ENCODE results near the gene PARP16. TPM values are rescaled to one million over a fixed set of nuclear protein-coding genes. Genes with fewer than 3 reads are reported as not detected.

The PARP16 gene
- total and polyA plus RNA-seq, 2 experiments from 2014 or later = 9.3 to 19.7 TPM

DNA sequence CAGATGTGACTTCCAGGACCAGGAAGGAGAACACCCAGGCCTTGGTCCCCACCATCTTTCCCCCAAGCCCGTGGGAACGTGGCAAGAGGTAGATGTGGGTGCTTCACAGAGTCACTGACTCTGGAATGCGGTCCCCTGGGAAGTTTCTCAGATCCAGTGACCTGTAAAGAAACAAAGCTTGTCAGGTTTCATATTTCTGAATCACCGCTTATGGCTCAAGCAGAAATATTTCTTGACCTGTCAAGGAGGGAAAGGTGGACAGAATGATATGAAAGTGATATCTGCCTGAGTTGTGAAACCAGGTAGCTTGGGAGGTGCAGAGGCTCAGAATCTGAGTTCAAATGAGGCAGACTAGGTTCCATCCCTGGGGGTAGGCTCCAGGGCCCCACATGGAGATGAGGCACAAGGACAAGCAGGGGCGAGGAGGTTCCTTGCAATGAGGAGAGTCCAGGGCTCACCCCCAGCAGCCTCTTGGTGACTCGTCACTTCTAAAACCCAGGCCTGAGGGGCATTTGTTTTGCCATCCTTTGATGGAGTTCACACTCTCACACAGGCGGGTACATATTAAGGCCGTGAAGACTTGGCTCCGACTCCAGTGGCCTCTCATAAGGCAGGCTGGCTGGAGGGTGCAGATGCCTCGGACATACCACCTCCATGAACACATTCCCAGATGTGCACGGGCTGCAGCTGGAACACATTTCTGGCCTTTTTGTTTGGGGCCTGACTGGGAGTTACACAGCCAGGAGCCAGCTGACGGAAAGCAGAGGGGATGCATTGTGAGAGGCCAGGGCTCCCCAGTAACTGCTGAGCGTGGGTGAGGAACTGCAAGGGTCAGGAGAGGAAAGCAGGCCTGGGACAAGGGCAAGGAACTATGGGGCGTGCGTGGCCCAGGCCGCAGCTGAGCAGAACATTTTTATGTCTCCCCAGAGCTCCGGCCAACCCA, 76.7 kb downstream of the PARP16 start:
- 69% methylated on average over 17 of the region's 17 CpGs for WGBS (ENCODE audit: low lambda C conversion rate, missing lambda C conversion rate)
- DNase-seq (ENCODE audit: low spot score) = no peak
- H3K4me1 ChIP-seq (ENCODE audit: insufficient read depth) = peaks cover 33% of the 10 kb centered on the region

DNA sequence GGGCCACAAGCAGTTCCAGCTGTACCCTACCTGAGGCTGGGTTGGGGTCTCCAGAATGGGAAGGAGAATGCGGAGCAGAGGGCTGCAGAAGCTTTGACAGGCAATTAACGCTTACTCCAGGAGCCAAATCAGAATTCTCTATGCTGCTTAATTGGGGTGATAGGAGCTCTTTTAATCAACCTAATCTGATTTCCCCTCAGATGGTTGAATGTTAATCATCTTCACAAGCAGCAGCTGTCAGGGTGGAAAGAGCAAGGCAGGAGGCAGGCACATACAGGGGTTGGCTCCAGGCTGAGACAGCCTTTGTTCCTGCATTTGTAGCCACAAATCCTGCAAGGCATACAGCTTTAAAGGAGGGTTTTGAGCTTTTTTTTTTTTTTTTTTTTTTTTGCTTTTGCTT, 78.0 kb downstream of the PARP16 start:
- peaks cover 33% of the 10 kb centered on the region for H3K4me1 ChIP-seq (ENCODE audit: insufficient read depth)
- H2AFZ ChIP-seq = no peak overlapping the region
- no peaks in the 10 kb centered on the region for H4K20me1 ChIP-seq (ENCODE audit: insufficient read depth, poor library complexity, severe bottlenecking)
- no peaks in the 10 kb centered on the region for H3K27me3 ChIP-seq
- H3K9me2 ChIP-seq (replicated peaks; ENCODE audit: insufficient read depth) = no peaks in the 10 kb centered on the region
- 95% methylated on average over 2 of the region's 2 CpGs for WGBS (ENCODE audit: low lambda C conversion rate, missing lambda C conversion rate)
- H3K27ac ChIP-seq = no peak overlapping the region
- no peaks in the 10 kb centered on the region for H3K9me3 ChIP-seq (ENCODE audit: low read depth)
- no peaks in the 10 kb centered on the region for H3K36me3 ChIP-seq (replicated peaks; ENCODE audit: insufficient read depth, low read depth)
- H3K4me3 ChIP-seq = no peak overlapping the region
- no peaks in the 10 kb centered on the region for H3K79me2 ChIP-seq
- H3K4me2 ChIP-seq = no peak overlapping the region
- no peak for DNase-seq (ENCODE audit: low spot score)
- no peak for TF ChIP-seq EZH2 (IDR thresholded peaks at IDR 0.05; ENCODE audit: borderline replicate concordance)
- TF ChIP-seq, protein P1, sequence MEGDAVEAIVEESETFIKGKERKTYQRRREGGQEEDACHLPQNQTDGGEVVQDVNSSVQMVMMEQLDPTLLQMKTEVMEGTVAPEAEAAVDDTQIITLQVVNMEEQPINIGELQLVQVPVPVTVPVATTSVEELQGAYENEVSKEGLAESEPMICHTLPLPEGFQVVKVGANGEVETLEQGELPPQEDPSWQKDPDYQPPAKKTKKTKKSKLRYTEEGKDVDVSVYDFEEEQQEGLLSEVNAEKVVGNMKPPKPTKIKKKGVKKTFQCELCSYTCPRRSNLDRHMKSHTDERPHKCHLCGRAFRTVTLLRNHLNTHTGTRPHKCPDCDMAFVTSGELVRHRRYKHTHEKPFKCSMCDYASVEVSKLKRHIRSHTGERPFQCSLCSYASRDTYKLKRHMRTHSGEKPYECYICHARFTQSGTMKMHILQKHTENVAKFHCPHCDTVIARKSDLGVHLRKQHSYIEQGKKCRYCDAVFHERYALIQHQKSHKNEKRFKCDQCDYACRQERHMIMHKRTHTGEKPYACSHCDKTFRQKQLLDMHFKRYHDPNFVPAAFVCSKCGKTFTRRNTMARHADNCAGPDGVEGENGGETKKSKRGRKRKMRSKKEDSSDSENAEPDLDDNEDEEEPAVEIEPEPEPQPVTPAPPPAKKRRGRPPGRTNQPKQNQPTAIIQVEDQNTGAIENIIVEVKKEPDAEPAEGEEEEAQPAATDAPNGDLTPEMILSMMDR (IDR thresholded peaks at IDR 0.05; ENCODE audit: poor library complexity) = no peak
- no peak for TF ChIP-seq EZH2phosphoT487 (IDR thresholded peaks at IDR 0.05; ENCODE audit: low read depth, severe bottlenecking, unreplicated experiment)

More for the DNA sequence above, 76.7 kb downstream of the PARP16 start:
- Histone ChIP-seq H3K9me3 (ENCODE audit: low read depth) (no peaks in the 10 kb centered on the region), H4K20me1 (ENCODE audit: insufficient read depth, poor library complexity, severe bottlenecking) (no peaks in the 10 kb centered on the region), H3K36me3 (replicated peaks; ENCODE audit: insufficient read depth, low read depth) (no peaks in the 10 kb centered on the region), H3K9me2 (replicated peaks; ENCODE audit: insufficient read depth) (no peaks in the 10 kb centered on the region), H2AFZ (no peak overlapping the region), H3K4me2 (peak overlapping the region; percentile 60), H3K79me2 (no peaks in the 10 kb centered on the region), H3K4me3 (no peak overlapping the region), H3K27me3 (no peaks in the 10 kb centered on the region), H3K27ac (peak overlapping the region; percentile 65)
- TF ChIP-seq, protein P1 (IDR thresholded peaks at IDR 0.05; ENCODE audit: poor library complexity) = no peak
- no peak for TF ChIP-seq EZH2phosphoT487 (IDR thresholded peaks at IDR 0.05; ENCODE audit: low read depth, severe bottlenecking, unreplicated experiment)
- TF ChIP-seq EZH2 (IDR thresholded peaks at IDR 0.05; ENCODE audit: borderline replicate concordance) = no peak

Small RNAs within 50 kb of the gene (small RNA-seq; reads per million reads assigned to genes)
- gene AC068213.1 (not detected), gene RNU5A-1 (59,677 reads per million, percentile 100 among the genes with 10 or more reads in this experiment), gene RNU5B-1 (2,897 reads per million, percentile 99 among the genes with 10 or more reads in this experiment), gene RNU6-686P (not detected), gene SNORA24B (0.59 reads per million, percentile 48 among the genes with 10 or more reads in this experiment)

Other genes starting within 250 kb of the PARP16 start
- 6.5 and 8.8 TPM in 2 replicates for gene SLC51B, start 241.5 kb downstream of the PARP16 start, total RNA-seq
- 5.8 and 8.6 TPM in 2 replicates for gene SLC51B, start 241.5 kb downstream of the PARP16 start, polyA plus RNA-seq
- gene RASL12, start 218.9 kb downstream of the PARP16 start, total RNA-seq = 6.4 and 6.5 TPM in 2 replicates
- gene RASL12, start 218.9 kb downstream of the PARP16 start, polyA plus RNA-seq = 4.6 and 5.1 TPM in 2 replicates
- gene KBTBD13, start 210.1 kb downstream of the PARP16 start, total RNA-seq = not detected in 2 replicates
- gene KBTBD13, start 210.1 kb downstream of the PARP16 start, polyA plus RNA-seq = 0.10 and 0.56 TPM in 2 replicates
- gene UBAP1L, start 171.7 kb downstream of the PARP16 start, total RNA-seq = 0.96 and 1.8 TPM in 2 replicates
- gene UBAP1L, start 171.7 kb downstream of the PARP16 start, polyA plus RNA-seq = 2.5 and 3.0 TPM in 2 replicates
- gene PDCD7, start 153.1 kb downstream of the PARP16 start, total RNA-seq = 15.2 and 18.7 TPM in 2 replicates
- 13.6 and 17.5 TPM in 2 replicates for gene PDCD7, start 153.1 kb downstream of the PARP16 start, polyA plus RNA-seq
- 53.4 and 53.5 TPM in 2 replicates for gene CLPX, start 101.5 kb downstream of the PARP16 start, total RNA-seq
- 20.0 and 33.8 TPM in 2 replicates for gene CLPX, start 101.5 kb downstream of the PARP16 start, polyA plus RNA-seq
- 62.9 and 67.1 TPM in 2 replicates for gene CILP, start 75.4 kb downstream of the PARP16 start, total RNA-seq
- 69.2 and 96.4 TPM in 2 replicates for gene CILP, start 75.4 kb downstream of the PARP16 start, polyA plus RNA-seq
- not detected in 2 replicates for gene RNU5A-1, start 9.2 kb upstream of the PARP16 start, total RNA-seq
- gene RNU5A-1, start 9.2 kb upstream of the PARP16 start, polyA plus RNA-seq = not detected in 2 replicates
- not detected in 2 replicates for gene RNU5B-1, start 17.8 kb upstream of the PARP16 start, total RNA-seq
- gene RNU5B-1, start 17.8 kb upstream of the PARP16 start, polyA plus RNA-seq = not detected in 2 replicates
- 8.1 and 15.1 TPM in 2 replicates for gene IGDCC3, start 91.1 kb upstream of the PARP16 start, total RNA-seq
- gene IGDCC3, start 91.1 kb upstream of the PARP16 start, polyA plus RNA-seq = 14.8 and 33.0 TPM in 2 replicates
- 9.7 and 12.9 TPM in 2 replicates for gene IGDCC4, start 136.1 kb upstream of the PARP16 start, total RNA-seq
- gene IGDCC4, start 136.1 kb upstream of the PARP16 start, polyA plus RNA-seq = 11.8 and 14.9 TPM in 2 replicates
- gene DPP8, start 230.8 kb upstream of the PARP16 start, total RNA-seq = 17.5 and 25.3 TPM in 2 replicates
- 14.7 and 23.3 TPM in 2 replicates for gene DPP8, start 230.8 kb upstream of the PARP16 start, polyA plus RNA-seq
- gene HACD3, start 243.6 kb upstream of the PARP16 start, total RNA-seq = 156 and 171 TPM in 2 replicates
- 123 and 127 TPM in 2 replicates for gene HACD3, start 243.6 kb upstream of the PARP16 start, polyA plus RNA-seq